Esophagus muscularis mucosa (tissue), 4 donors: Measurements from ENCODE around the gene MT1B. TPM values are rescaled to one million over a fixed set of nuclear protein-coding genes. Genes with fewer than 3 reads are reported as not detected.

Experiments used
- DNase-seq: peaks from one replicate; pipeline ENCODE4 v3.0.0-alpha.2; 2017; ENCODE audit errors: extremely low spot score
- H3K27ac ChIP-seq, 4 donors: fragments of 200-600 bp; sonication (generic); replicated peaks in 1 of 4; 1 replicate in 3 of 4; 2 replicates in 1 of 4; pipeline ENCODE4 v1.5.1; 2016 to 2019; ENCODE audit warnings: mild to moderate bottlenecking in 1 of 4
- H3K27me3 ChIP-seq, 4 donors: fragments of 200-600 bp; sonication (generic); one replicate each; pipeline versions ENCODE4 v1.5.1 to v1.6.0; 2016 to 2019
- H3K36me3 ChIP-seq, 4 donors: fragments of 200-600 bp; sonication (generic); one replicate each; pipeline ENCODE4 v1.5.1; 2016 to 2019
- H3K4me1 ChIP-seq, 4 donors: fragments of 200-600 bp; sonication (generic); one replicate each; pipeline ENCODE4 v1.5.1; 2016 to 2019
- H3K4me3 ChIP-seq, 4 donors: fragments of 200-600 bp; sonication (generic); 1 replicate in 2 of 4; 2 replicates in 2 of 4; pipeline ENCODE4 v1.5.1; 2016 to 2019; ENCODE audit warnings: mild to moderate bottlenecking in 4 of 4, moderate library complexity in 1 of 4
- H3K9me3 ChIP-seq, 4 donors: fragments of 200-600 bp; sonication (generic); 1 replicate in 3 of 4; 2 replicates in 1 of 4; pipeline ENCODE4 v1.5.1; 2016 to 2019
- CTCF ChIP-seq, 3 experiments: fragments of 200-600 bp in 2 of 3; fragments of 450-650 bp in 1 of 3; sonication (generic) in 2 of 3; IDR thresholded peaks; one replicate each; pipeline ENCODE4 v1.5.1; 2017 to 2019; ENCODE audit warnings: antibody characterized with exemption in 3 of 3, mild to moderate bottlenecking in 2 of 3, moderate library complexity in 1 of 3
- EP300 ChIP-seq: sonication (generic); formaldehyde crosslinking; IDR thresholded peaks from one replicate; pipeline ENCODE4 v1.6.1; 2017; ENCODE audit warnings: antibody characterized with exemption
- POLR2A ChIP-seq: fragments of 450-650 bp; IDR thresholded peaks from one replicate; pipeline ENCODE4 v1.6.1; 2017; ENCODE audit warnings: antibody characterized with exemption, moderate library complexity, mild to moderate bottlenecking, low read depth
- POLR2AphosphoS5 ChIP-seq, 2 donors: sonication (generic); formaldehyde crosslinking; IDR thresholded peaks; one replicate each; pipeline ENCODE4 v1.6.1; 2017; ENCODE audit warnings: antibody characterized with exemption in 2 of 2
- WGBS: methylation state at CpG from one replicate; pipeline ENCODE4 v1.1.5; 2018; 5-methylcytosine and 5-hydroxymethylcytosine counted together
- intact Hi-C: fragments of 100-400 bp; cut with DNase I; formaldehyde crosslinking; loops from one replicate; pipeline ENCODE4 v1.15.1; 2023
- total RNA-seq, 4 donors: library from RNA; depleted of rRNA; stranded (reverse); fragments of >200 nt; gene quantifications; one replicate each; pipeline versions ENCODE4 v1.1.0 to v1.2.1, GENCODE V29; 2016

The MT1B gene
- total RNA-seq, 4 donors from 2014 or later = not detected

- H3K4me3 ChIP-seq = peak overlapping the region; percentile 56 to 67 (median 62)
- no peaks in the 10 kb centered on the region for H3K27me3 ChIP-seq
- TF ChIP-seq EP300 = no peak
- no peak for TF ChIP-seq CTCF (IDR thresholded peaks at IDR 0.05)
- TF ChIP-seq POLR2A = no peak
- TF ChIP-seq POLR2AphosphoS5 (IDR thresholded peaks at IDR 0.05) = no peak
- no peaks in the 10 kb centered on the region for H3K36me3 ChIP-seq
- no peaks in the 10 kb centered on the region for H3K9me3 ChIP-seq
- peaks cover 54 to 65% (median 60%) of the 10 kb centered on the region in 4 donors for H3K4me1 ChIP-seq
- intact Hi-C loops = loop anchor here (2.0 kb wide), 2 partner anchors 16 to 74 kb away; partner anchors contain the start of genes MT1E and MT1X
- WGBS = under 1% methylated on average over 21 of the region's 21 CpGs
- peak overlapping the region; percentile 84 to 96 (median 92) for H3K27ac ChIP-seq
- DNase-seq = no peak
These were observed 42.7 kb upstream of the MT1B start for GRCh38 chr16:56608876-56609462.

DNA sequence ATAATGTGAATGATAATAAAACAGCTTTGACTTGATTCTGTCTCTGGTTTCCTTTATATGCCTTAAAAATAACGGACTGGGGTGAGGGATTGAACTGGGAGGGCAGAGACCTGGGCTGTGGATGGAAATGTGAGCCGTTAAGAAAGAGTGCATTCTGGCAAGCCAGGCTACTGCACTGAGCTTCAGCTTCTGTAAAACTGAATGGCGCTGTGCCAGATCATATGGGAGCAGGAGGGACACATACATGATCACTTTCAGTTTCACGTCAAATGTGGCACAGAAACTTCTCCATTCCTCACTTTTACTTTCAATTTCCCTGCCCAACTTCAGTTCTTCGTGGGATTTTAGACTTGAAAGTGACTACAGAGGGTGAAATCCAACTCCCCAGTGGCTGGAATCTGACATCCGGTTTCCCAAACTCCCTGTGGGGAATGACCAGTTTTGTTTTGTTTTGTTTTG, 42.2 kb upstream of the MT1B start:
- no peak for DNase-seq

GRCh38 chr16:56610017-56610608, 41.6 kb upstream of the MT1B start:
- 21% methylated on average over 10 of the region's 10 CpGs for WGBS
- DNase-seq = no peak
- intact Hi-C loops = no loop called here

More for the DNA sequence above, 42.2 kb upstream of the MT1B start:
- intact Hi-C loops = loop anchor here (2.0 kb wide), 2 partner anchors 15 to 73 kb away; partner anchors contain the start of genes MT1E and MT1X
- Histone ChIP-seq H3K27ac (peak overlapping the region; percentile 84 to 96 (median 92)), H3K36me3 (no peaks in the 10 kb centered on the region), H3K4me1 (peaks cover 54 to 65% (median 60%) of the 10 kb centered on the region in 4 donors), H3K27me3 (no peaks in the 10 kb centered on the region), H3K4me3 (peak overlapping the region; percentile 56 to 67 (median 62)), H3K9me3 (no peaks in the 10 kb centered on the region)
- 1% methylated on average over 6 of the region's 6 CpGs for WGBS
- TF ChIP-seq POLR2A (peak; percentile 45), POLR2AphosphoS5 (IDR thresholded peaks at IDR 0.05) (peak; percentile 52 to 73), EP300 (no peak), CTCF (IDR thresholded peaks at IDR 0.05) (peak; percentile 11 to 30 (median 16))

DNA sequence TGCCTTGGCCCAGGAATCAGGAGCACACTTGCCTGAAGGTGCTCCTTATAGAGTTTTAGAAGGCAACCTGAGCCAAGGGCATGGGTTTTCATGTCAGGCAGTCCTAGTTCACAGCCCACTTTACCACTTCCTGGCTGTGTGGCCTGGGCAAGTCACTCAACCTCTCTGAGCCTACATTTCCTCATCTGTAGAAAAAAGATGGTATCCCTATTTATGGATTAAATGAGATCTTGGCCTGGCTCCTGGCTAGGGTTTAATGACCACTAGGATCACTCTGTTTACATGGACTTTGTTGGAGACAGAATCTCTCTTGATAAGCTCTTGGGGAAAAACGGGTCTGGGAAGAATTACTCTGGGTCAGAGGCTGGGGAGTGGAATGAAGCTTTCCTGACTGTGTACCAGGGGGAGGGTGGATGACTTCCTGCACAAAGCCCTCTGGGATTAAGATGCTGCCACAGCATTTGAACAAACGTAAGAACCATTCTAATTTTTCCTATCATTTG, 41.0 kb upstream of the MT1B start:
- Histone ChIP-seq H3K27ac (peak overlapping the region; percentile 84 to 96 (median 92)), H3K4me3 (peak overlapping the region in 3 of 4 donors; percentile 56 to 67 (median 61)), H3K27me3 (no peaks in the 10 kb centered on the region), H3K36me3 (no peaks in the 10 kb centered on the region), H3K9me3 (no peaks in the 10 kb centered on the region), H3K4me1 (peaks cover 53 to 62% (median 59%) of the 10 kb centered on the region in 4 donors)
- DNase-seq = no peak
- intact Hi-C loops = no loop called here
- WGBS = 24% methylated on average over 2 of the region's 2 CpGs
- TF ChIP-seq EP300 (no peak), POLR2AphosphoS5 (IDR thresholded peaks at IDR 0.05) (no peak), POLR2A (no peak), CTCF (IDR thresholded peaks at IDR 0.05) (no peak)

More at GRCh38 chr16:56610017-56610608, 41.6 kb upstream of the MT1B start:
- Histone ChIP-seq H3K27ac (peak overlapping the region; percentile 84 to 96 (median 92)), H3K36me3 (no peaks in the 10 kb centered on the region), H3K4me1 (peaks cover 54 to 65% (median 60%) of the 10 kb centered on the region in 4 donors), H3K4me3 (peak overlapping the region; percentile 56 to 67 (median 62)), H3K9me3 (no peaks in the 10 kb centered on the region), H3K27me3 (no peaks in the 10 kb centered on the region)
- TF ChIP-seq EP300 = peak; percentile 43
- TF ChIP-seq CTCF (IDR thresholded peaks at IDR 0.05) = no peak
- peak; percentile 34 for TF ChIP-seq POLR2A
- peak; percentile 77 for TF ChIP-seq POLR2AphosphoS5 (IDR thresholded peaks at IDR 0.05)
